ENCODE data around the gene CKMT2. TPM values are rescaled to one million over a fixed set of nuclear protein-coding genes. Genes with fewer than 3 reads are reported as not detected.

Gene CKMT2
- total and polyA plus RNA-seq, 8 donors, result 0.82 to 3.2 (median 1.9) TPM

GRCh38 chr5:81315830-81316229, 82.7 kb downstream of the CKMT2 start:
- Histone ChIP-seq H3K27ac (no peak overlapping the region), H3K36me3 (peaks cover 0 to 14% (median 0%) of the 10 kb centered on the region in 3 donors), H3K4me3 (no peak overlapping the region), H3K4me1 (no peaks in the 10 kb centered on the region), H3K27me3 (no peaks in the 10 kb centered on the region), H3K9me3 (no peaks in the 10 kb centered on the region)
- intact Hi-C loops (cut with DNase I), result no loop called here
- ATAC-seq, result no peak
- TF ChIP-seq CTCF (IDR thresholded peaks at IDR 0.05), result no peak
- no peak for DNase-seq
- 74 to 78% methylated on average over 4 of the region's 4 CpGs for WGBS, 2 donors
- no peak for FAIRE-seq

Other genes with a start within 250 kb of the CKMT2 start
- gene ZCCHC9, start 68.3 kb downstream of the CKMT2 start, total RNA-seq, result 10 to 100 TPM in 1 of 6 donors, 1 to 10 TPM in 5; 6.1 to 11.3 (median 7.1) TPM
- gene ZCCHC9, start 68.3 kb downstream of the CKMT2 start, polyA plus RNA-seq, result 10 to 100 TPM; 10.9 to 14.7 TPM
- gene ACOT12, start 160.8 kb downstream of the CKMT2 start, total RNA-seq, result under 1 TPM in 2 of 6 donors, not detected in 4; 0.06 to 0.44 TPM
- gene ACOT12, start 160.8 kb downstream of the CKMT2 start, polyA plus RNA-seq, result under 1 TPM in 1 of 2 donors, not detected in 1; 0.40 TPM